Stimulated activated CD4-positive, alpha-beta T cell treated with anti-CD3 and anti-CD28 coated beads, Interleukin-15, amount 100 ng/mL, for 1 hour (primary cell): ENCODE results near the gene MRNIP.
"Not testable (repeated sequence)": the region's sequence is repeated elsewhere in the genome, so short reads cannot be mapped to it uniquely, and the experiment has no call there.

Experiments used
- DNase-seq, 2 donors: peaks; one replicate each; pipeline ENCODE4 v3.0.0-alpha.2; 2020; ENCODE audit warnings: low read depth in 1 of 2, low spot score in 1 of 2

MRNIP gene

GRCh38 chr5:179795049-179795862 is 63.4 kb downstream of the MRNIP start:
- DNase-seq: no peak

GRCh38 chr5:179794575-179794974 is 64.0 kb downstream of the MRNIP start:
- no peak for DNase-seq

GRCh38 chr5:179794171-179794570 is 64.4 kb downstream of the MRNIP start:
- no peak for DNase-seq

- no peak for DNase-seq
These were observed 65.0 kb downstream of the MRNIP start, which contains the start of gene LTC4S for GRCh38 chr5:179793468-179794139. LTC4S (plus strand) TSS chr5:179793986; CDS start chr5:179794081, 95 bp downstream.

- DNase-seq: no peak
These were observed 65.8 kb downstream of the MRNIP start for GRCh38 chr5:179792612-179793467.

- DNase-seq: no peak
These were observed 66.6 kb downstream of the MRNIP start for GRCh38 chr5:179791881-179792611.

GRCh38 chr5:179789278-179789677 is 69.3 kb downstream of the MRNIP start:
- not testable (repeated sequence) for DNase-seq

- no peak for DNase-seq
These were observed 70.3 kb downstream of the MRNIP start for GRCh38 chr5:179788193-179788854.
